ENCODE results near the gene SLC12A8. TPM values are rescaled to one million over a fixed set of nuclear protein-coding genes. Genes with fewer than 3 reads are reported as not detected.

Gene SLC12A8
- total RNA-seq, 1 donor from 2014 or later, result 9.1 TPM

DNA sequence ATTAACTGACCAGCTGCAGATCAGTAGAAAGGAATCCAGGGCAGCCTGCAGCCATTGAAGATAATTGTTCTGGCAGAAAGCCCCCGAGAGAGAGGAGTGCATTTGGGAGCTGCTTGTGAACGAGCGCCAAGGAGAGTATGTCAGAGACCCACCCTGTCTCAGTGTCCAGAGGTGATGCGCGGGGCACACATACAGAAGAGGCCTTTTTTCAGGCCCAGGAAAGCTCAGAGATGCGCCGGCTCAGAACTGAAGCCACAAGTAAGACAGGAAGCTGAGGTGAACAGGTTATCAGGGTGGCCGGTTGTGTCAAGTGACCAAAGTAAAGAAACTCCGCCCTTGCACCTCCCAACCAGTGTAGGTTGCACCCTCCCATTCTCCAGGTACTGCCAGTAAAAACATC, 96.9 kb downstream of the SLC12A8 start:
- peaks cover 46% of the 10 kb centered on the region for H3K4me1 ChIP-seq
- intact Hi-C loops (cut with DNase I), result no loop called here
- H3K36me3 ChIP-seq, result no peaks in the 10 kb centered on the region
- DNase-seq, result no peak
- H3K9me3 ChIP-seq, result no peaks in the 10 kb centered on the region
- no peak overlapping the region for H3K4me3 ChIP-seq
- H3K27me3 ChIP-seq (ENCODE audit: low read depth), result no peaks in the 10 kb centered on the region
- peak overlapping the region; percentile 54 for H3K27ac ChIP-seq
- peak; percentile 21 to 47 for ATAC-seq
- TF ChIP-seq, protein P1, sequence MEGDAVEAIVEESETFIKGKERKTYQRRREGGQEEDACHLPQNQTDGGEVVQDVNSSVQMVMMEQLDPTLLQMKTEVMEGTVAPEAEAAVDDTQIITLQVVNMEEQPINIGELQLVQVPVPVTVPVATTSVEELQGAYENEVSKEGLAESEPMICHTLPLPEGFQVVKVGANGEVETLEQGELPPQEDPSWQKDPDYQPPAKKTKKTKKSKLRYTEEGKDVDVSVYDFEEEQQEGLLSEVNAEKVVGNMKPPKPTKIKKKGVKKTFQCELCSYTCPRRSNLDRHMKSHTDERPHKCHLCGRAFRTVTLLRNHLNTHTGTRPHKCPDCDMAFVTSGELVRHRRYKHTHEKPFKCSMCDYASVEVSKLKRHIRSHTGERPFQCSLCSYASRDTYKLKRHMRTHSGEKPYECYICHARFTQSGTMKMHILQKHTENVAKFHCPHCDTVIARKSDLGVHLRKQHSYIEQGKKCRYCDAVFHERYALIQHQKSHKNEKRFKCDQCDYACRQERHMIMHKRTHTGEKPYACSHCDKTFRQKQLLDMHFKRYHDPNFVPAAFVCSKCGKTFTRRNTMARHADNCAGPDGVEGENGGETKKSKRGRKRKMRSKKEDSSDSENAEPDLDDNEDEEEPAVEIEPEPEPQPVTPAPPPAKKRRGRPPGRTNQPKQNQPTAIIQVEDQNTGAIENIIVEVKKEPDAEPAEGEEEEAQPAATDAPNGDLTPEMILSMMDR (IDR thresholded peaks at IDR 0.05), result no peak

DNA sequence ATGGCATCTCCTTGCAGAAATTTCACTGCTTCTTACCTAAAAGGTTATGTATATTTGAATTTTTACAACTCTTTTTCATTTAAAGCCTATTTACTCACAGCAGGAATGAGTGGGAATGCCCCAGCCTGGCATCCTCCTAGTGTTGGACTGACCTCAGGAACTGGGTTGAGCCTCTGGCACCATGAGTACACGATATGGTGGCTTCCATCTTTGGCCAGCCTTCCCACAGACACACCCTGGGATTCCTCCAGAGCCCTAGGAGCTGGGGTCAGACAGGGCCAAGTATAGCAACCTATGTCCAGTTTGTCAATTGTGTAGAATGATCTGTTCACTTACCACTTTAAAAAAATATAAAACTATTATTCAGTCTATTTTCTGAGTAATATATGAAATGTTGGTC, 99.6 kb downstream of the SLC12A8 start:
- Histone ChIP-seq H3K4me1 (peaks cover 31% of the 10 kb centered on the region), H3K27ac (no peak overlapping the region), H3K27me3 (ENCODE audit: low read depth) (no peaks in the 10 kb centered on the region), H3K9me3 (no peaks in the 10 kb centered on the region), H3K4me3 (no peak overlapping the region), H3K36me3 (no peaks in the 10 kb centered on the region)
- intact Hi-C loops (cut with DNase I), result no loop called here
- TF ChIP-seq, protein P1 (IDR thresholded peaks at IDR 0.05), result no peak
- no peak for ATAC-seq
- no peak for DNase-seq

DNA sequence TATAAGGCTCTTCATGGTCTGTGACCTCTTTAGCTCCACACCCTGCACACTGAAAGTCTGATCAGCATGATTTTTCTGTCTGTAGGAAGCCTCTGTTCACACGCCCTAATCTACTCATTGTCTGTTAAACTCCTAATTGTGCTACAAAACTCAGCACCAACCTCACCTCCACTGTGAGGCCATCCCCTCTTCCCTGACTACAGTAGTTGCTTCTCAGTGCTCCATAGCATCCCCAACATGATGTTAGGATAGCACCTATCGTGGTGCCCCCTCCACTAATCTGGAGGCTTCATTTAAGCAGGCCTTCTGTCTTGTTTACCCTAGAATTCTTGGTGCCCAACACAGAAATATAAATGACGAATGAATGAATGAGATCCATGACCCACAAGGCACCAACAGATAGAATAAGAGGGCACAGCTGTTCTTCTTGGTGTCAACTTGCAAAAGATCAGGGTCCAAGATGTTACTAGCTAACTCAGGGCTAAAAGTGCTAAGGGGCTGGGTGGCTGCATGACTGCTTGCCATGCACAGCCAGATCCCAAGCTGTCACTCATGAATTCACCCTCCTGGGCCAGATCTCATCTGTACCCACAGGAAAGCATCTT, 101.6 kb downstream of the SLC12A8 start:
- no peak overlapping the region for H3K27ac ChIP-seq
- H3K4me1 ChIP-seq, result peaks cover 11% of the 10 kb centered on the region
- no peak overlapping the region for H3K4me3 ChIP-seq
- no peak for DNase-seq
- H3K9me3 ChIP-seq, result no peaks in the 10 kb centered on the region
- intact Hi-C loops (cut with DNase I), result no loop called here
- TF ChIP-seq, protein P1 (IDR thresholded peaks at IDR 0.05), result no peak
- no peak for ATAC-seq
- no peaks in the 10 kb centered on the region for H3K27me3 ChIP-seq (ENCODE audit: low read depth)
- no peaks in the 10 kb centered on the region for H3K36me3 ChIP-seq

DNA sequence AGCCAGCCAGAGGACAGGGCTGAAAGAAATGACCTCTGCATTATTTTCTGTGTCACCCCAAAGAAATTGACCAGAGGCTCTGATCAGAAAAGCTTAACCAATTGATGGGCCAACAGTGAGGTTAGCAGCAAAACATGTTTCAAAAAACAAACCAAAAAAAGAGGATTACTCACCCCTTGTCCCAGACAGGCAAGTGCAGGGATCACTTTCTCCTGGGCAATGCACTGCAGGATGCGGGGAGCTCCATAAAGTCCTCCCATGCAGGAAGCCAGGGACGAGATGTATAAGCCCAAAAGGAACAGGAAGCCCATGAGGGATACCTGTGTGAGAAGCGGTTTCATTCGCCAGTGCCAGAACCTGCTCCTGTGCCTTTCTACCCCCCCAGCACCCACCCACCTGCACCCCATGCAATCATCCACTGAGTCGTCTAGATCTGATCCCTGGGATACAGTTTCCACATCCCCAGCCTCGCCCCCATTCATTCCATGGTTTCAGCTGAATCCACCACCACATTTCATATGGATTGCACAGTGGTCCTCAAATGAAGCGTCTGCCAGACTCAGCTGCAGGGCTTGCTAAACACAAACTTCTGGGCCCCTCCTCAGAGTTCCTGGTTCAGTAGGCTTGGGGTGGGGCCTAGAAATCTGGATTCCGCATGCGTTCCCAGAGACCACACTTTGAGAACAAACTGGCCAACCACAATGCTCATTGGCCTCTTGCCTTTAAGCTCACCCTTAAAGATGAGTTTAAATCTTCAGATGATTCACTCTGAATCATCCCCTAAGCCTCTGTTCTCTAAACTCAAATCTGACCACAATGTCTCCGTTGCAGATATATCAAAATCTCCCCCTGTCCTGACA, 102.3 kb downstream of the SLC12A8 start:
- H3K27ac ChIP-seq, result no peak overlapping the region
- no peak overlapping the region for H3K4me3 ChIP-seq
- peak in 1 of 2 donors; percentile 49 for ATAC-seq
- intact Hi-C loops (cut with DNase I), result no loop called here
- DNase-seq, result no peak
- no peaks in the 10 kb centered on the region for H3K9me3 ChIP-seq
- H3K36me3 ChIP-seq, result no peaks in the 10 kb centered on the region
- peaks cover 4% of the 10 kb centered on the region for H3K4me1 ChIP-seq
- H3K27me3 ChIP-seq (ENCODE audit: low read depth), result no peaks in the 10 kb centered on the region
- TF ChIP-seq, protein P1 (IDR thresholded peaks at IDR 0.05), result no peak

DNA sequence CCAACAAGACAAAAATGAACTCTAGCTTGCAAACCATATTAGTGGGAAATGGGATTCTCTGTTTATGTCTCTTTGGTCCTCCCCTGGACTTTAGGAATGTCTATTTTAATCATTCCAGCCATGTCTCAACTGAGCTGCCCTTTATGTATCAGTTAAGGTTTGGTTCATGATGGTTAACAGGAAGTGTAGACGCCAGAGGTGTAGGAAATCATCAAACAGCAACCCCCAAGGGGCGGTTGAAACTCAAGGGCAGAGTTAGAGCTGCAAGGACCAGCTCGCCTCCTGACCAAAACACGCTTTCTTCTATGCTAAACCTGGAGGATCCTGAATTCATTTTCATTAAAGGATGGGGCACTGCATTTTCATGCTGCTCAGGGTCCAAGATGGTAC, 103.0 kb downstream of the SLC12A8 start:
- intact Hi-C loops (cut with DNase I), result no loop called here
- TF ChIP-seq, protein P1 (IDR thresholded peaks at IDR 0.05), result no peak

More for the DNA sequence above, 103.0 kb downstream of the SLC12A8 start:
- Histone ChIP-seq H3K36me3 (no peaks in the 10 kb centered on the region), H3K9me3 (no peaks in the 10 kb centered on the region), H3K27ac (no peak overlapping the region), H3K27me3 (ENCODE audit: low read depth) (no peaks in the 10 kb centered on the region), H3K4me1 (no peaks in the 10 kb centered on the region), H3K4me3 (no peak overlapping the region)
- ATAC-seq, result no peak
- DNase-seq, result no peak
